ENCODE results near the gene SLC12A5. TPM values are rescaled to one million over a fixed set of nuclear protein-coding genes. Genes with fewer than 3 reads are reported as not detected.

The SLC12A5 gene
- total and polyA plus RNA-seq, 9 of the 15 experiments (the other 6 are each of a cell fraction or from before 2014, with no cell fraction given): 0.36 to 7.5 (median 2.1) TPM

DNA sequence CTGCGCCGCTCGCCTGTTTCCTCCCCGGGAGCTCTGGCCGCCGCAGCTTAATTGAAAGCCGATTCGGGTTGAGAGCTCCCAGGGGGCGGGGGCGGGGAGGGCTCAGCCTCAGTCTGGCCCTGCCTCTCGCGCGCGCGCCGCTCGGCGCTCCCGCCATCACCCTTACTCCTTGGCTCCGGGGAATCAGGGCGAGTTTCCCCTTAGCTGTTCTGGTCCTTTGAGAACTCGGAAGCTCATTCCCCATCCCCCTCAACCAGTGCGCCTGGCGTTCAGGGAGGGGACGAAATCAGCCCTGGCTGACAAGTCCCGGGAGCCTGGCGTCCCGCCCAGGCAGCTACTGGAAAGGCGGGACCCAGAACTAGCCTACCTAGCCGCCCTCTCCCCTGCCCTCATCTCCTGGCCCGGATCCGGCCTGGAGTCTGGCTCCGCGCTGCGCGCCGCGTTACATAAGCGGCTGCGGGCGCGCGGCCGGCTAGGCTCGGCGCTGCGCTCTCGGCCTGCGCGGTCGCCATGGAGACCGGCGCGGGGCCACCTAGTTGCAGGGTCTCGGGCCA lies 2.8 kb downstream of the SLC12A5 start:
- CTCF ChIA-PET (ENCODE audit: low intra/inter-chr PET ratio): no interaction called here
- TF ChIP-seq DNMT1 (IDR thresholded peaks at IDR 0.05) (no peak), ZEB2 (IDR thresholded peaks at IDR 0.05) (no peak), SRSF1 (IDR thresholded peaks at IDR 0.05; ENCODE audit: low read depth, low read length) (no peak), NFYB (IDR thresholded peaks at IDR 0.05; ENCODE audit: extremely low read depth, insufficient read length) (no peak), ZZZ3 (IDR thresholded peaks at IDR 0.05) (no peak)
- TF ChIP-seq, protein P1, sequence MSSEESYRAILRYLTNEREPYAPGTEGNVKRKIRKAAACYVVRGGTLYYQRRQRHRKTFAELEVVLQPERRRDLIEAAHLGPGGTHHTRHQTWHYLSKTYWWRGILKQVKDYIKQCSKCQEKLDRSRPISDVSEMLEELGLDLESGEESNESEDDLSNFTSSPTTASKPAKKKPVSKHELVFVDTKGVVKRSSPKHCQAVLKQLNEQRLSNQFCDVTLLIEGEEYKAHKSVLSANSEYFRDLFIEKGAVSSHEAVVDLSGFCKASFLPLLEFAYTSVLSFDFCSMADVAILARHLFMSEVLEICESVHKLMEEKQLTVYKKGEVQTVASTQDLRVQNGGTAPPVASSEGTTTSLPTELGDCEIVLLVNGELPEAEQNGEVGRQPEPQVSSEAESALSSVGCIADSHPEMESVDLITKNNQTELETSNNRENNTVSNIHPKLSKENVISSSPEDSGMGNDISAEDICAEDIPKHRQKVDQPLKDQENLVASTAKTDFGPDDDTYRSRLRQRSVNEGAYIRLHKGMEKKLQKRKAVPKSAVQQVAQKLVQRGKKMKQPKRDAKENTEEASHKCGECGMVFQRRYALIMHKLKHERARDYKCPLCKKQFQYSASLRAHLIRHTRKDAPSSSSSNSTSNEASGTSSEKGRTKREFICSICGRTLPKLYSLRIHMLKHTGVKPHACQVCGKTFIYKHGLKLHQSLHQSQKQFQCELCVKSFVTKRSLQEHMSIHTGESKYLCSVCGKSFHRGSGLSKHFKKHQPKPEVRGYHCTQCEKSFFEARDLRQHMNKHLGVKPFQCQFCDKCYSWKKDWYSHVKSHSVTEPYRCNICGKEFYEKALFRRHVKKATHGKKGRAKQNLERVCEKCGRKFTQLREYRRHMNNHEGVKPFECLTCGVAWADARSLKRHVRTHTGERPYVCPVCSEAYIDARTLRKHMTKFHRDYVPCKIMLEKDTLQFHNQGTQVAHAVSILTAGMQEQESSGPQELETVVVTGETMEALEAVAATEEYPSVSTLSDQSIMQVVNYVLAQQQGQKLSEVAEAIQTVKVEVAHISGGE (CRISPR knock-in tag; IDR thresholded peaks at IDR 0.05): no peak
- TF ChIP-seq, protein P2, sequence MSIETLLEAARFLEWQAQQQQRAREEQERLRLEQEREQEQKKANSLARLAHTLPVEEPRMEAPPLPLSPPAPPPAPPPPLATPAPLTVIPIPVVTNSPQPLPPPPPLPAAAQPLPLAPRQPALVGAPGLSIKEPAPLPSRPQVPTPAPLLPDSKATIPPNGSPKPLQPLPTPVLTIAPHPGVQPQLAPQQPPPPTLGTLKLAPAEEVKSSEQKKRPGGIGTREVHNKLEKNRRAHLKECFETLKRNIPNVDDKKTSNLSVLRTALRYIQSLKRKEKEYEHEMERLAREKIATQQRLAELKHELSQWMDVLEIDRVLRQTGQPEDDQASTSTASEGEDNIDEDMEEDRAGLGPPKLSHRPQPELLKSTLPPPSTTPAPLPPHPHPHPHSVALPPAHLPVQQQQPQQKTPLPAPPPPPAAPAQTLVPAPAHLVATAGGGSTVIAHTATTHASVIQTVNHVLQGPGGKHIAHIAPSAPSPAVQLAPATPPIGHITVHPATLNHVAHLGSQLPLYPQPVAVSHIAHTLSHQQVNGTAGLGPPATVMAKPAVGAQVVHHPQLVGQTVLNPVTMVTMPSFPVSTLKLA (conservative IDR thresholded peaks at IDR 0.05): no peak
- Histone ChIP-seq H3K36me3 (ENCODE audit: control insufficient read depth, insufficient read depth, low read length) (no peaks in the 10 kb centered on the region), H3K9ac (ENCODE audit: insufficient read depth in 1 of 2, low read depth in 2 of 2, low read length in 2 of 2) (no peak overlapping the region), H2AFZ (ENCODE audit: low read depth, low read length) (no peak overlapping the region), H3K79me2 (ENCODE audit: control insufficient read depth, insufficient read depth, low read length) (no peaks in the 10 kb centered on the region), H3K9me1 (ENCODE audit: control insufficient read depth, insufficient read depth, low read length) (no peaks in the 10 kb centered on the region), H3K9me3 (replicated peaks; ENCODE audit: control insufficient read depth, insufficient read depth, low read depth, low read length) (no peaks in the 10 kb centered on the region), H3K4me2 (ENCODE audit: insufficient read depth, low read length) (no peak overlapping the region), H3K4me1 (replicated peaks in 1 of 2; ENCODE audit: control insufficient read depth in 2 of 2, insufficient read depth in 2 of 2, low read length in 2 of 2) (peaks cover 0 to 26% of the 10 kb centered on the region in 2 experiments; a peak in 1 of 5 replicates), H3K27me3 (ENCODE audit: control insufficient read depth in 2 of 2, insufficient read depth in 2 of 2, low read length in 2 of 2) (peaks cover 12 to 37% of the 10 kb centered on the region in 2 experiments), H3K27ac (ENCODE audit: extremely low read depth, low read depth, low read length) (no peak overlapping the region), H4K20me1 (replicated peaks; ENCODE audit: control insufficient read depth, insufficient read depth, low read length) (peaks cover 16% of the 10 kb centered on the region), H3K4me3 (no peak overlapping the region)
- ATAC-seq: no peak; the same call in 2 of the 3 replicates
- in situ Hi-C loops (cut with MboI) (no loop called here), intact Hi-C loops (cut with micrococcal nuclease) (no loop called here)
- POLR2A ChIA-PET: interaction anchor here (0.5 to 0.6 kb wide), 2 partner anchors 26 to 323 kb away, joined by 3 to 4 read pairs; no protein-coding TSS in a partner anchor
- 8% methylated on average over 20 of the region's 55 CpGs for WGBS (ENCODE audit: insufficient coverage, low coverage, missing lambda C conversion rate)
- no peak for DNase-seq (ENCODE audit: extremely low read depth in 1 of 4, low spot score in 3 of 4)
- no TSS peak for BruUV-seq (replicated peaks)
- FAIRE-seq: no peak

Data from K562 (cell line).